Endodermal cell (in vitro differentiated cells): ENCODE measurements around the gene EIF2AK3. TPM values are rescaled to one million over a fixed set of nuclear protein-coding genes. Genes with fewer than 3 reads are reported as not detected.
"Not testable (repeated sequence)": the region's sequence is repeated elsewhere in the genome, so short reads cannot be mapped to it uniquely, and the experiment has no call there.

ENCODE experiments used
- DNase-seq: peaks from one replicate; pipeline ENCODE4 v3.0.0-alpha.2; 2017
- H3K27ac ChIP-seq: 2 replicates; pipeline ENCODE4 v1.5.1; 2013; ENCODE audit warnings: mild to moderate bottlenecking, low read depth, low read length, moderate library complexity
- H3K27me3 ChIP-seq: 2 replicates; pipeline ENCODE4 v1.6.1; 2013; ENCODE audit warnings: mild to moderate bottlenecking, low read length, moderate library complexity; ENCODE audit not compliant: insufficient read depth, control insufficient read depth, poor library complexity, severe bottlenecking
- H3K36me3 ChIP-seq: 2 replicates; pipeline ENCODE4 v1.7.0; 2013; ENCODE audit warnings: mild to moderate bottlenecking, low read length, moderate library complexity; ENCODE audit not compliant: control insufficient read depth, insufficient read depth
- H3K4me1 ChIP-seq: one replicate; pipeline ENCODE4 v1.7.0; 2013; ENCODE audit warnings: low read length; ENCODE audit not compliant: control insufficient read depth, insufficient read depth
- H3K4me3 ChIP-seq: 2 replicates; pipeline ENCODE4 v1.5.1; 2013; ENCODE audit warnings: mild to moderate bottlenecking, low read length, moderate library complexity
- H3K9ac ChIP-seq: 2 replicates; pipeline ENCODE4 v1.6.1; 2013; ENCODE audit warnings: mild to moderate bottlenecking, low read length, moderate library complexity; ENCODE audit not compliant: poor library complexity, severe bottlenecking; ENCODE audit errors: extremely low read depth
- H3K9me3 ChIP-seq: 2 replicates; pipeline ENCODE4 v1.6.1; 2013; ENCODE audit warnings: mild to moderate bottlenecking, low read length, moderate library complexity; ENCODE audit not compliant: control insufficient read depth
- H3K27ac Mint-ChIP-seq: 2 replicates; pipeline ENCODE4 v1.8.0; 2020; ENCODE audit warnings: mixed read lengths
- H3K27me3 Mint-ChIP-seq: 2 replicates; pipeline ENCODE4 v1.8.0; 2021; ENCODE audit warnings: mild to moderate bottlenecking, mixed read lengths; ENCODE audit not compliant: insufficient read depth
- H3K36me3 Mint-ChIP-seq: 2 replicates; pipeline ENCODE4 v1.8.0; 2020; ENCODE audit warnings: low read depth, mixed read lengths
- H3K4me1 Mint-ChIP-seq: 2 replicates; pipeline ENCODE4 v1.8.0; 2020; ENCODE audit warnings: mixed read lengths
- H3K4me3 Mint-ChIP-seq: 2 replicates; pipeline ENCODE4 v1.8.0; 2020; ENCODE audit warnings: mild to moderate bottlenecking, moderate library complexity, mixed read lengths
- H3K9me3 Mint-ChIP-seq: 2 replicates; pipeline ENCODE4 v1.8.0; 2020; ENCODE audit warnings: mild to moderate bottlenecking, mixed read lengths
- WGBS, 2 experiments: methylation state at CpG; one replicate each; pipeline versions ENCODE4 v1.1.5 to v1.1.7; 2013; ENCODE audit warnings: missing lambda C conversion rate in 2 of 2, mixed read lengths in 1 of 2; ENCODE audit not compliant: insufficient coverage in 1 of 2, insufficient read length in 1 of 2; 5-methylcytosine and 5-hydroxymethylcytosine counted together
- total RNA-seq, 2 donors: library from RNA; stranded (reverse); fragmentation: NEBNext Ultra II Directional in 1 of 2; extraction: Animal tissue kit (Norgen Biotek cat#: 25700) in 1 of 2; gene quantifications; 2 replicates in 1 of 2; 3 replicates in 1 of 2; pipeline ENCODE4 v1.2.1, GENCODE V29; 2021
- TF ChIP-seq, protein P1 (sequence below): fragments of 200-600 bp; sonication (generic); conservative IDR thresholded peaks from 2 replicates; pipeline ENCODE4 v1.5.0; 2021; ENCODE audit warnings: antibody characterized with exemption, mild to moderate bottlenecking

The EIF2AK3 gene
- total RNA-seq, 2 donors from 2014 or later = 26.3 to 45.2 TPM

DNA sequence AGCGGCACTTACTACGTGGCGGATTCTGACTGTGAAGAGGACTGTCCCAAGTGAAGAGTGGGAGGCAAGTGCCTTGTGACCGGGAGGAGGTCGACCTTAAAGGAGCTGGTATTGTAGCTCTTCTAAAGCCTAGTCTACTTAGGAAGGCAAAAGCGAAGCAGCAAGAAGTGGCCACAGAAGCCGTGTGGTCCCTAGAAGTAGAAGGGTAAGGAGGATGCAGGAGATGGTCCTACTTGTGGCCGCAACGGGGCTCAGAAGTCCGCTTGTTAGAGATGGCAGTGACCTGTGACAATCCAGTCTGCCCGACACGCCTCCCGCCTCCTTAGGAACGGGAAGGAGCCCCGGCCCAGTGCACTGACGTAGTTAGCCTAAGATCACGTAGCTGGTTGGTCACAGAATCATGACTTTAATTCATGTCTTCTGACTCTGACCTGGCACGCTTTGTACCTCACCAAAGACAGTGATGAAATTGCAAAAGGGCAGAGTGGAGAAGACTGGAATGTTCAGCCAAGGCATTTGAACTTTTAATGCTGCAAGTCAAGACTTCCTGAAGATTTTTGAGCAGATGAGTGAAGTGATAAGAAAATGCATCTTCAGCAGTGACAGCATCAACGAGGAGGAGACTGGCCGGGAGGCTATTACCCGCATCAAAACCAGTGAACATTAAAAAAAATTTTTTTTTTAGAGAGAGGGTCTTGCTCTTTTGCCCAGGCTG is 749 bp upstream of the EIF2AK3 start:
- peak overlapping the region; percentile 98 for H3K27ac ChIP-seq
- H3K27me3 ChIP-seq = no peaks in the 10 kb centered on the region
- no peak overlapping the region for H3K4me3 Mint-ChIP-seq
- peak; percentile 94 for DNase-seq
- H3K4me1 ChIP-seq = peaks cover 5% of the 10 kb centered on the region
- H3K9ac ChIP-seq = peak overlapping the region; percentile 93
- no peaks in the 10 kb centered on the region for H3K36me3 ChIP-seq
- TF ChIP-seq, protein P1, sequence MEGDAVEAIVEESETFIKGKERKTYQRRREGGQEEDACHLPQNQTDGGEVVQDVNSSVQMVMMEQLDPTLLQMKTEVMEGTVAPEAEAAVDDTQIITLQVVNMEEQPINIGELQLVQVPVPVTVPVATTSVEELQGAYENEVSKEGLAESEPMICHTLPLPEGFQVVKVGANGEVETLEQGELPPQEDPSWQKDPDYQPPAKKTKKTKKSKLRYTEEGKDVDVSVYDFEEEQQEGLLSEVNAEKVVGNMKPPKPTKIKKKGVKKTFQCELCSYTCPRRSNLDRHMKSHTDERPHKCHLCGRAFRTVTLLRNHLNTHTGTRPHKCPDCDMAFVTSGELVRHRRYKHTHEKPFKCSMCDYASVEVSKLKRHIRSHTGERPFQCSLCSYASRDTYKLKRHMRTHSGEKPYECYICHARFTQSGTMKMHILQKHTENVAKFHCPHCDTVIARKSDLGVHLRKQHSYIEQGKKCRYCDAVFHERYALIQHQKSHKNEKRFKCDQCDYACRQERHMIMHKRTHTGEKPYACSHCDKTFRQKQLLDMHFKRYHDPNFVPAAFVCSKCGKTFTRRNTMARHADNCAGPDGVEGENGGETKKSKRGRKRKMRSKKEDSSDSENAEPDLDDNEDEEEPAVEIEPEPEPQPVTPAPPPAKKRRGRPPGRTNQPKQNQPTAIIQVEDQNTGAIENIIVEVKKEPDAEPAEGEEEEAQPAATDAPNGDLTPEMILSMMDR = no peak
- H3K4me1 Mint-ChIP-seq = peaks cover 15% of the 10 kb centered on the region
- 12 to 13% methylated on average over 16 to 21 of the region's 21 CpGs for WGBS, 2 experiments
- no peak overlapping the region for H3K27ac Mint-ChIP-seq
- no peaks in the 10 kb centered on the region for H3K9me3 ChIP-seq
- peak overlapping the region; percentile 85 for H3K4me3 ChIP-seq
- no peaks in the 10 kb centered on the region for H3K36me3 Mint-ChIP-seq
- no peaks in the 10 kb centered on the region for H3K27me3 Mint-ChIP-seq
- no peaks in the 10 kb centered on the region for H3K9me3 Mint-ChIP-seq

DNA sequence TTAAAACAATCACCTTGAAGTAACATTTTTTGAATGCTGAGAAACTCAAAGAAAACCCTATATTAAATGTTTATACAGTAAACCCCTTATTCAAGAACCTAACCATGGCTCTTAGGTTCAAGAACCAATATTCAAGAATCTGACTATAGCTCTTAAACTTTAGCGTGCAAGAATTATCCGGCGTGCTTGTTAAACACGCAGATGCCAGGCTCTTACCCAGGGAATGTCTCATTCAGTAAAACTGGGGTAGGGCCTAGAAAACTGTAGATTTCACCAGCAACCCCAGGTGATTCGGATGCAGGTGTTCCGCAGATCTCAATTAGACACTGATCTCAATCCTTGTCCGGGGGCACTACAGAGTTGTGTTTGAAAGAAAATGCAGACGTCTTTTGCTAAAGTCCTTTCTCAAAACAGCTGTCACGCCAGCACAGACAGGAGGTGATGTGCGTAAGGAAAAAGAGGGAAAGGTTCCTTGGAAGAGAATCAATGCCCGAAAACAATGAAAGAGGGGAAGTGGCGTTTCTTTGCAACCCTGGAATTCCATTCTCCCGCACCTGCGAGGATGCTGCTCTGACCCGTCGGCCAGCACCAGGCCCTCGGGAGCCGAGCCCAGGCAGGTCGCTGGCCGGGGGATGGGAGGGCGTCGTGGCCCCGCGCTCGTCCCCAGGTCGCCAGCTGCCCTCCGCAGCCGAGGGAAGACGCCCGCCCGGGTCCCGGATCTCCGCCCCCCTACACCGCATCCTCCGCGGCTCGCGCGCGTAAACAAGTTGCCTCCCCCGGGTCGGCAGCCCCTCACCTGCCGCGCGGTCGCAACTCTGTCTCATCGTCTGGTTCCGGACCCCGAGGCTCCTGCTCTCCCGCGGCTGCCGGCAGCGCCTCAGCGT is 851 bp downstream of the EIF2AK3 start:
- peaks cover 22% of the 10 kb centered on the region for H3K4me1 Mint-ChIP-seq
- peak overlapping the region; percentile 95 for H3K4me3 ChIP-seq
- TF ChIP-seq, protein P1 = no peak
- H3K4me1 ChIP-seq = peaks cover 5% of the 10 kb centered on the region
- H3K9ac ChIP-seq = peak overlapping the region; percentile 74
- peak overlapping the region; percentile 85 for H3K27ac ChIP-seq
- WGBS, 2 experiments = 1 to 6% methylated on average over 8 to 54 of the region's 54 CpGs
- peak overlapping the region; percentile 89 for H3K27ac Mint-ChIP-seq
- H3K4me3 Mint-ChIP-seq = no peak overlapping the region
- H3K27me3 ChIP-seq = no peaks in the 10 kb centered on the region
- peak; percentile 73 for DNase-seq
- no peaks in the 10 kb centered on the region for H3K9me3 ChIP-seq
- no peaks in the 10 kb centered on the region for H3K9me3 Mint-ChIP-seq
- H3K36me3 ChIP-seq = no peaks in the 10 kb centered on the region
- H3K36me3 Mint-ChIP-seq = no peaks in the 10 kb centered on the region
- no peaks in the 10 kb centered on the region for H3K27me3 Mint-ChIP-seq

- DNase-seq = no peak
- Histone ChIP-seq H3K36me3 (no peaks in the 10 kb centered on the region), H3K4me3 (peak overlapping the region; percentile 72), H3K27ac (no peak overlapping the region), H3K27me3 (no peaks in the 10 kb centered on the region), H3K9me3 (no peaks in the 10 kb centered on the region), H3K9ac (no peak overlapping the region), H3K4me1 (peaks cover 11% of the 10 kb centered on the region)
- no peaks in the 10 kb centered on the region for H3K36me3 Mint-ChIP-seq
- no peak overlapping the region for H3K4me3 Mint-ChIP-seq
- TF ChIP-seq, protein P1 = no peak
- 64 to 76% methylated on average over 4 of the region's 4 CpGs for WGBS, 2 experiments
- H3K4me1 Mint-ChIP-seq = peaks cover 23% of the 10 kb centered on the region
- no peak overlapping the region for H3K27ac Mint-ChIP-seq
- H3K27me3 Mint-ChIP-seq = no peaks in the 10 kb centered on the region
- no peaks in the 10 kb centered on the region for H3K9me3 Mint-ChIP-seq
Measured at GRCh38 chr2:88624477-88624876, 2.8 kb downstream of the EIF2AK3 start.

DNA sequence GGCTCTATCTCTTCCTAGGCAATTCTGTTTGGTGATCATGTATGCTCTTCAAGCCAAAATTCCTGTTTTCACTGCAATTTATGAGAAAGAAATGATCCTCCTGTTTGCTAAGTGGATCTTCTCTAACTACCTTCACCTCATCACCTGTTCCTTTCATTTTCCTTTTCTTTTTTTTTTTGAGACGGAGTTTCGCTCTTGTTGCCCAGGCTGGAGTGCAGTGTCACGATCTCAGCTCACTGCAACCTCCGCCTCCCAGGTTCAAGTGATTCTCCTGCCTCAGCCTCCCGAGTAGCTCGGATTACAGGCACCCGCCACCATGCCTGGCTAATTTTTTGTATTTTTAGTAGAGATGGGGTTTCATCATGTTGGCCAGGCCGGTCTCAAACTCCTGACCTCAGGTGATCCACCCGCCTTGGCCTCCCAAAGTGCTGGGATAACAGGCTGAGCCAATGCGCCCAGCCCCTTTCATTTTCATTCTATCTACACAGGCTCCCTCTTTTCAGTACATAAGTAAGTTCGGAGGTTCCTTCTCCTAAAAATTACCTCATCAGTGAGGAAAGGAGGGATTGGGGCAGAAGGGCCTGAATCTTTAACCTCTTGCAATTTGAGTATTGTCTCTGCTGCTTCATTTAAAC is 3.3 kb downstream of the EIF2AK3 start:
- H3K9ac ChIP-seq, H3K27me3 Mint-ChIP-seq, H3K27me3 ChIP-seq, H3K36me3 Mint-ChIP-seq, H3K4me3 ChIP-seq, DNase-seq, H3K36me3 ChIP-seq, H3K9me3 Mint-ChIP-seq, H3K27ac Mint-ChIP-seq, H3K4me1 ChIP-seq, H3K27ac ChIP-seq, H3K4me3 Mint-ChIP-seq, H3K9me3 ChIP-seq: not testable (repeated sequence)
- whole genome bisulfite sequencing, 2 experiments = 90% methylated on average over 11 of the region's 11 CpGs; no CpG with 5 or more reads in 1 of the 2 experiments
- H3K4me1 Mint-ChIP-seq = peaks cover 19% of the 10 kb centered on the region
